WTC11 (cell line): ENCODE data around the gene LONP2. TPM values are rescaled to one million over a fixed set of nuclear protein-coding genes. Genes with fewer than 3 reads are reported as not detected.

Experiments
- ATAC-seq: fragments of 200-7000 bp; cut with Tn5 transposase; 2 replicates; pipeline ENCODE4 v1.10.0; 2021; ENCODE audit warnings: mild to moderate bottlenecking, moderate library complexity
- CTCF ChIA-PET: fragments of 300-600 bp; sonication (Branson Sonifier 250); formaldehyde crosslinking; loops from one replicate; lab custom pipeline; 2021; ENCODE audit warnings: antibody characterized with exemption; lab: Charles Lee
- POLR2A ChIA-PET: fragments of 350-600 bp; sonication (Branson Sonifier 250); formaldehyde crosslinking; loops from one replicate; lab custom pipeline; 2021; ENCODE audit warnings: antibody characterized with exemption; lab: Charles Lee
- DNase-seq: peaks from one replicate; pipeline ENCODE4 v3.0.0; 2021; ENCODE audit warnings: low spot score
- H3K27ac Mint-ChIP-seq: 2 replicates; pipeline ENCODE4 v1.8.0; 2021; ENCODE audit warnings: mixed read lengths
- H3K27me3 Mint-ChIP-seq: 2 replicates; pipeline ENCODE4 v1.8.0; 2021; ENCODE audit warnings: low read depth, mild to moderate bottlenecking, moderate library complexity, mixed read lengths
- H3K36me3 Mint-ChIP-seq: 2 replicates; pipeline ENCODE4 v1.8.0; 2021; ENCODE audit warnings: mixed read lengths
- H3K4me1 Mint-ChIP-seq: 2 replicates; pipeline ENCODE4 v1.8.0; 2022; ENCODE audit warnings: mixed read lengths
- H3K4me3 Mint-ChIP-seq: 2 replicates; pipeline ENCODE4 v1.8.0; 2021; ENCODE audit warnings: mild to moderate bottlenecking, moderate library complexity, mixed read lengths
- H3K9me3 Mint-ChIP-seq: 2 replicates; pipeline ENCODE4 v1.8.0; 2021; ENCODE audit warnings: mixed read lengths
- ATF6 ChIP-seq: sonication (generic); formaldehyde crosslinking; IDR thresholded peaks from 2 replicates; pipeline ENCODE4 v1.8.1; 2023; ENCODE audit warnings: mild to moderate bottlenecking, missing genetic modification reagents
- CREB1 ChIP-seq: sonication (generic); formaldehyde crosslinking; IDR thresholded peaks from 2 replicates; pipeline ENCODE4 v1.8.0; 2023; ENCODE audit warnings: mild to moderate bottlenecking, missing genetic modification reagents
- ELF4 ChIP-seq: sonication (generic); formaldehyde crosslinking; IDR thresholded peaks from 2 replicates; pipeline ENCODE4 v1.8.1; 2022; ENCODE audit warnings: low read depth, mild to moderate bottlenecking, moderate library complexity, missing genetic modification reagents
- EMX1 ChIP-seq: fragments of 250-450 bp; sonication (Bioruptor Pico); IDR thresholded peaks from 2 replicates; pipeline ENCODE4 v1.8.0; 2021; ENCODE audit warnings: mild to moderate bottlenecking
- FOXP1 ChIP-seq: sonication (generic); formaldehyde crosslinking; IDR thresholded peaks from 2 replicates; pipeline ENCODE4 v1.8.0; 2022; ENCODE audit warnings: missing genetic modification reagents, mild to moderate bottlenecking, moderate library complexity, borderline replicate concordance
- FOXP4 ChIP-seq: sonication (generic); formaldehyde crosslinking; IDR thresholded peaks from 2 replicates; pipeline ENCODE4 v1.8.0; 2022; ENCODE audit warnings: mild to moderate bottlenecking, missing genetic modification reagents
- GRHL2 ChIP-seq: fragments of 250-450 bp; sonication (Bioruptor Pico); IDR thresholded peaks from 2 replicates; pipeline ENCODE4 v1.8.0; 2022; ENCODE audit warnings: mild to moderate bottlenecking, moderate library complexity; ENCODE audit not compliant: insufficient replicate concordance, severe bottlenecking
- JAZF1 ChIP-seq: fragments of 250-450 bp; sonication (Bioruptor Pico); IDR thresholded peaks from 2 replicates; pipeline ENCODE4 v1.9.0; 2021; ENCODE audit warnings: moderate library complexity, mild to moderate bottlenecking, inconsistent platforms
- NFATC4 ChIP-seq: fragments of 250-450 bp; sonication (Bioruptor Pico); IDR thresholded peaks from 2 replicates; pipeline ENCODE4 v1.9.0; 2021; ENCODE audit warnings: mild to moderate bottlenecking
- NFE2L1 ChIP-seq: sonication (generic); formaldehyde crosslinking; IDR thresholded peaks from 2 replicates; pipeline ENCODE4 v1.8.1; 2023; ENCODE audit warnings: missing genetic modification reagents
- PRRX2 ChIP-seq: fragments of 250-450 bp; sonication (Bioruptor Pico); IDR thresholded peaks from 2 replicates; pipeline ENCODE4 v1.8.0; 2021; ENCODE audit warnings: mild to moderate bottlenecking
- RELA ChIP-seq: sonication (generic); formaldehyde crosslinking; IDR thresholded peaks from 2 replicates; pipeline ENCODE4 v1.8.1; 2022; ENCODE audit warnings: missing genetic modification reagents, mild to moderate bottlenecking, borderline replicate concordance
- TCF7 ChIP-seq: sonication (generic); formaldehyde crosslinking; IDR thresholded peaks from 2 replicates; pipeline ENCODE4 v1.8.0; 2022; ENCODE audit warnings: mild to moderate bottlenecking, low read depth, missing genetic modification reagents, moderate library complexity
- TEAD4 ChIP-seq: sonication (generic); formaldehyde crosslinking; IDR thresholded peaks from 2 replicates; pipeline ENCODE4 v1.8.0; 2022; ENCODE audit warnings: mild to moderate bottlenecking, missing genetic modification reagents
- USF1 ChIP-seq: sonication (generic); formaldehyde crosslinking; IDR thresholded peaks from 2 replicates; pipeline ENCODE4 v1.8.0; 2022; ENCODE audit warnings: mild to moderate bottlenecking, missing genetic modification reagents
- ZMAT4 ChIP-seq: fragments of 250-450 bp; sonication (Bioruptor Pico); IDR thresholded peaks from 2 replicates; pipeline ENCODE4 v1.9.0; 2021; ENCODE audit warnings: mild to moderate bottlenecking
- ZNF281 ChIP-seq: sonication (generic); formaldehyde crosslinking; IDR thresholded peaks from 2 replicates; pipeline ENCODE4 v1.8.0; 2023; ENCODE audit warnings: mild to moderate bottlenecking, missing genetic modification reagents
- ZNF396 ChIP-seq: fragments of 250-450 bp; sonication (Bioruptor Pico); IDR thresholded peaks from 2 replicates; pipeline ENCODE4 v1.8.0; 2021; ENCODE audit warnings: mild to moderate bottlenecking, moderate library complexity, borderline replicate concordance
- ZNF532 ChIP-seq: fragments of 250-450 bp; sonication (Bioruptor Pico); IDR thresholded peaks from 2 replicates; pipeline ENCODE4 v1.9.0; 2021; ENCODE audit warnings: mild to moderate bottlenecking, borderline replicate concordance
- total RNA-seq: library from RNA; stranded (reverse); gene quantifications from 3 replicates; pipeline ENCODE4 v1.2.3, GENCODE V29; 2021

LONP2 gene
- total RNA-seq, 1 experiment from 2014 or later, result 28.4 TPM

GRCh38 chr16:48247311-48247710 lies 3.2 kb downstream of the LONP2 start, which contains the start of gene ABCC11:
TSS of gene ABCC11 (minus strand) at chr16:48247539. CDS start at chr16:48231921, 15,618 bp downstream.
- Mint-ChIP-seq H3K9me3 (no peaks in the 10 kb centered on the region), H3K27me3 (no peaks in the 10 kb centered on the region), H3K4me1 (peaks cover 12% of the 10 kb centered on the region), H3K36me3 (no peaks in the 10 kb centered on the region), H3K4me3 (no peak within 1 kb of the TSS), H3K27ac (no peak within 1 kb of the TSS; the same call in 1 of the 2 replicates)
- no peak for DNase-seq
- no peak for TF ChIP-seq ZMAT4 (CRISPR knock-in tag)
- TF ChIP-seq EMX1 (CRISPR knock-in tag), result no peak
- no peak for TF ChIP-seq FOXP4 (CRISPR knock-in tag)
- TF ChIP-seq RELA (CRISPR knock-in tag), result no peak
- no peak for TF ChIP-seq FOXP1 (CRISPR knock-in tag)
- TF ChIP-seq GRHL2, result no peak
- TF ChIP-seq USF1, result no peak
- TF ChIP-seq PRRX2, result no peak
- TF ChIP-seq ZNF396, result no peak
- TF ChIP-seq NFATC4 (CRISPR knock-in tag), result no peak
- TF ChIP-seq ELF4 (CRISPR knock-in tag), result no peak
- no peak for TF ChIP-seq TEAD4 (CRISPR knock-in tag)
- TF ChIP-seq JAZF1 (CRISPR knock-in tag), result no peak
- TF ChIP-seq TCF7 (CRISPR knock-in tag), result no peak
- TF ChIP-seq CREB1 (CRISPR knock-in tag), result no peak
- POLR2A ChIA-PET, result no interaction called here
- CTCF ChIA-PET, result no interaction called here
- no peak for ATAC-seq

- CTCF ChIA-PET, result interaction anchor here (1.2 to 1.4 kb wide), 2 partner anchors 19 to 372 kb away, joined by 3 to 4 read pairs; no protein-coding TSS in a partner anchor
Observed at GRCh38 chr16:48250520-48251278, 6.6 kb downstream of the LONP2 start.

GRCh38 chr16:48252013-48252412 lies 7.9 kb downstream of the LONP2 start:
- Mint-ChIP-seq H3K27ac (peak overlapping the region; percentile 27; the same call in 1 of the 2 replicates), H3K27me3 (no peaks in the 10 kb centered on the region), H3K4me3 (no peak overlapping the region), H3K36me3 (peaks cover 5% of the 10 kb centered on the region), H3K4me1 (no peaks in the 10 kb centered on the region; the same call in 1 of the 2 replicates), H3K9me3 (no peaks in the 10 kb centered on the region)
- no peak for DNase-seq
- ChIA-PET POLR2A (no interaction called here), CTCF (interaction anchor here (1.2 to 1.4 kb wide), 3 partner anchors 20 to 371 kb away, joined by 3 to 4 read pairs (median 3); no protein-coding TSS in a partner anchor)
- ATAC-seq, result no peak
- no peak for TF ChIP-seq ATF6 (CRISPR knock-in tag)
- no peak for TF ChIP-seq ZNF281 (CRISPR knock-in tag)
- TF ChIP-seq ZNF532, result no peak
- no peak for TF ChIP-seq NFE2L1 (CRISPR knock-in tag)

More at GRCh38 chr16:48250520-48251278, 6.6 kb downstream of the LONP2 start:
- Mint-ChIP-seq H3K27ac (no peak overlapping the region), H3K4me3 (no peak overlapping the region), H3K9me3 (no peaks in the 10 kb centered on the region), H3K27me3 (no peaks in the 10 kb centered on the region), H3K36me3 (peaks cover 5% of the 10 kb centered on the region), H3K4me1 (no peaks in the 10 kb centered on the region; the same call in 1 of the 2 replicates)
- POLR2A ChIA-PET, result no interaction called here
- no peak for TF ChIP-seq TEAD4 (CRISPR knock-in tag)
- ATAC-seq, result no peak
- DNase-seq, result no peak
